Measurements from ENCODE around the gene RHBDL2. TPM values are rescaled to one million over a fixed set of nuclear protein-coding genes. Genes with fewer than 3 reads are reported as not detected.

RHBDL2 gene
- total and polyA plus RNA-seq, 4 donors: 0.14 to 0.28 (median 0.17) TPM; not detected in 1

GRCh38 chr1:38962113-38962512 lies 20.5 kb upstream of the RHBDL2 start:
- no peak for DNase-seq (ENCODE audit: low spot score)
- H3K4me1 ChIP-seq (ENCODE audit: control insufficient read depth in 4 of 4, insufficient read depth in 4 of 4, low read length in 3 of 4): no peaks in the 10 kb centered on the region
- no peak for TF ChIP-seq TAF1 (conservative IDR thresholded peaks at IDR 0.05)
- no peak for TF ChIP-seq RXRA (IDR thresholded peaks at IDR 0.05)
- no peak for TF ChIP-seq RAD21 (IDR thresholded peaks at IDR 0.05)
- TF ChIP-seq JUND (IDR thresholded peaks at IDR 0.05): no peak
- TF ChIP-seq MAX (IDR thresholded peaks at IDR 0.05): no peak
- TF ChIP-seq FOXA1 (IDR thresholded peaks at IDR 0.05): no peak
- TF ChIP-seq YY1 (IDR thresholded peaks at IDR 0.05): no peak
- TF ChIP-seq CTCF (IDR thresholded peaks at IDR 0.05; ENCODE audit: low read depth, low read length, missing input control): no peak
- no peak for TF ChIP-seq EGR1 (IDR thresholded peaks at IDR 0.05; ENCODE audit: low read depth in 2 of 2)
- TF ChIP-seq HNF4A (conservative IDR thresholded peaks at IDR 0.05): no peak
- no peak for TF ChIP-seq FOXA2 (IDR thresholded peaks at IDR 0.05)
- TF ChIP-seq GABPA (IDR thresholded peaks at IDR 0.05 in 1 of 2, conservative IDR thresholded peaks at IDR 0.05 in 1 of 2): no peak
- TF ChIP-seq ZBTB33 (IDR thresholded peaks at IDR 0.05): no peak
- TF ChIP-seq SP1 (IDR thresholded peaks at IDR 0.05): no peak
- H3K9me3 ChIP-seq (ENCODE audit: control insufficient read depth in 4 of 4, low read length in 3 of 4): no peaks in the 10 kb centered on the region
- H3K4me3 ChIP-seq (ENCODE audit: low read depth in 1 of 3, low read length in 3 of 3): no peak overlapping the region
- 86% methylated on average over 3 of the region's 3 CpGs for WGBS
- no peak overlapping the region for H3K9ac ChIP-seq (ENCODE audit: low read depth in 1 of 2, low read length in 2 of 2)
- no peaks in the 10 kb centered on the region for H3K36me3 ChIP-seq (ENCODE audit: control insufficient read depth in 4 of 4, insufficient read depth in 3 of 4, low read depth in 1 of 4, low read length in 3 of 4)
- no peaks in the 10 kb centered on the region for H3K27me3 ChIP-seq (ENCODE audit: control insufficient read depth in 4 of 4, insufficient read depth in 4 of 4, low read length in 3 of 4)
- no peak overlapping the region for H3K27ac ChIP-seq (ENCODE audit: low read depth in 1 of 2, low read length in 2 of 2)

- no peaks in the 10 kb centered on the region for H3K36me3 ChIP-seq (ENCODE audit: control insufficient read depth in 4 of 4, insufficient read depth in 3 of 4, low read depth in 1 of 4, low read length in 3 of 4)
- no peaks in the 10 kb centered on the region for H3K27me3 ChIP-seq (ENCODE audit: control insufficient read depth in 4 of 4, insufficient read depth in 4 of 4, low read length in 3 of 4)
- H3K27ac ChIP-seq (ENCODE audit: low read depth in 1 of 2, low read length in 2 of 2): no peak overlapping the region
- no peak overlapping the region for H3K4me3 ChIP-seq (ENCODE audit: low read depth in 1 of 3, low read length in 3 of 3)
- no peaks in the 10 kb centered on the region for H3K4me1 ChIP-seq (ENCODE audit: control insufficient read depth in 4 of 4, insufficient read depth in 4 of 4, low read length in 3 of 4)
- WGBS: 85% methylated on average over 2 of the region's 2 CpGs
- DNase-seq (ENCODE audit: low spot score): no peak
- no peak overlapping the region for H3K9ac ChIP-seq (ENCODE audit: low read depth in 1 of 2, low read length in 2 of 2)
- no peaks in the 10 kb centered on the region for H3K9me3 ChIP-seq (ENCODE audit: control insufficient read depth in 4 of 4, low read length in 3 of 4)
- TF ChIP-seq ZBTB33 (IDR thresholded peaks at IDR 0.05) (no peak), RXRA (IDR thresholded peaks at IDR 0.05) (no peak), RAD21 (IDR thresholded peaks at IDR 0.05) (no peak), GABPA (IDR thresholded peaks at IDR 0.05 in 1 of 2, conservative IDR thresholded peaks at IDR 0.05 in 1 of 2) (no peak), YY1 (IDR thresholded peaks at IDR 0.05) (no peak), HNF4G (IDR thresholded peaks at IDR 0.05) (no peak), FOXA2 (IDR thresholded peaks at IDR 0.05) (no peak), EGR1 (IDR thresholded peaks at IDR 0.05; ENCODE audit: low read depth in 2 of 2) (no peak), REST (IDR thresholded peaks at IDR 0.05) (no peak), NR2F2 (IDR thresholded peaks at IDR 0.05) (no peak), FOXA1 (IDR thresholded peaks at IDR 0.05) (no peak), ATF3 (IDR thresholded peaks at IDR 0.05) (no peak)
Measured at GRCh38 chr1:38958967-38959366, 17.3 kb upstream of the RHBDL2 start.
